RWPE2 (cell line): ENCODE data around the gene TENT4B.

Experiments used
- ATAC-seq: fragments of 200-7000 bp; cut with Tn5 transposase; 3 replicates; pipeline ENCODE4 v1.9.1; 2021; ENCODE audit warnings: low read depth
- DNase-seq: peaks from one replicate; pipeline ENCODE4 v3.0.0-alpha.2; 2020; ENCODE audit warnings: low spot score
- H3K27ac ChIP-seq: fragments of 450-650 bp; 2 replicates; pipeline ENCODE4 v1.5.1; 2017; ENCODE audit warnings: mild to moderate bottlenecking; ENCODE audit not compliant: poor library complexity, severe bottlenecking
- H3K27me3 ChIP-seq: fragments of 250-450 bp; sonication (Bioruptor Pico); 2 replicates; pipeline ENCODE4 v1.5.1; 2021; ENCODE audit warnings: mild to moderate bottlenecking, moderate library complexity; ENCODE audit not compliant: insufficient read depth, poor library complexity, severe bottlenecking
- H3K36me3 ChIP-seq: fragments of 250-450 bp; sonication (Bioruptor Pico); 2 replicates; pipeline ENCODE4 v1.5.1; 2020; ENCODE audit warnings: low read depth, mild to moderate bottlenecking, moderate library complexity
- H3K4me1 ChIP-seq: fragments of 250-450 bp; sonication (Bioruptor Pico); 2 replicates; pipeline ENCODE4 v1.5.1; 2021; ENCODE audit warnings: mild to moderate bottlenecking, moderate library complexity; ENCODE audit not compliant: insufficient read depth, poor library complexity, severe bottlenecking
- H3K4me3 ChIP-seq: fragments of 250-450 bp; sonication (Bioruptor Pico); 2 replicates; pipeline ENCODE4 v1.5.1; 2021; ENCODE audit warnings: mild to moderate bottlenecking, moderate library complexity; ENCODE audit not compliant: severe bottlenecking
- H3K9me3 ChIP-seq: fragments of 250-450 bp; sonication (Bioruptor Pico); 2 replicates; pipeline ENCODE4 v1.5.1; 2021; ENCODE audit warnings: mild to moderate bottlenecking, moderate library complexity; ENCODE audit not compliant: severe bottlenecking
- TF ChIP-seq, protein P1 (sequence below): fragments of 450-650 bp; IDR thresholded peaks from one replicate; pipeline ENCODE4 v1.5.1; 2017; ENCODE audit warnings: mild to moderate bottlenecking, moderate library complexity; ENCODE audit not compliant: poor library complexity, severe bottlenecking

TENT4B gene

DNA sequence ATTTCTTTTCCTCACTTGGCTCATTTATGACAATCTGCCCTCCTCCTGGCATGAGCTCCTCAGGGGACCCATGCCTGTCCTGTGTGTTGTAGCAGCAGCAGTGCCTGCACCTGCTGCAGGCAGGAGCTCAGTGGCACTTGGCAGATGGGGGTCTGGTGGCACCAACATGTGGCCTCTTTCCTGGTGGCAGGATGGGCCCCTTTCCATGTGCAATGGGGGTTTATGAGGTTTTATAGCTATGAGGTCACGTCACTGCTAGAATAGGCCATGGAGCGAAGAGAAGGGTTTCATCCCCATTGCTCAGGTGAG lies 120.2 kb downstream of the TENT4B start:
- no peaks in the 10 kb centered on the region for H3K9me3 ChIP-seq
- H3K4me3 ChIP-seq = no peak overlapping the region
- H3K27ac ChIP-seq = no peak overlapping the region
- peak; percentile 17 for DNase-seq
- H3K4me1 ChIP-seq = no peaks in the 10 kb centered on the region
- TF ChIP-seq, protein P1, sequence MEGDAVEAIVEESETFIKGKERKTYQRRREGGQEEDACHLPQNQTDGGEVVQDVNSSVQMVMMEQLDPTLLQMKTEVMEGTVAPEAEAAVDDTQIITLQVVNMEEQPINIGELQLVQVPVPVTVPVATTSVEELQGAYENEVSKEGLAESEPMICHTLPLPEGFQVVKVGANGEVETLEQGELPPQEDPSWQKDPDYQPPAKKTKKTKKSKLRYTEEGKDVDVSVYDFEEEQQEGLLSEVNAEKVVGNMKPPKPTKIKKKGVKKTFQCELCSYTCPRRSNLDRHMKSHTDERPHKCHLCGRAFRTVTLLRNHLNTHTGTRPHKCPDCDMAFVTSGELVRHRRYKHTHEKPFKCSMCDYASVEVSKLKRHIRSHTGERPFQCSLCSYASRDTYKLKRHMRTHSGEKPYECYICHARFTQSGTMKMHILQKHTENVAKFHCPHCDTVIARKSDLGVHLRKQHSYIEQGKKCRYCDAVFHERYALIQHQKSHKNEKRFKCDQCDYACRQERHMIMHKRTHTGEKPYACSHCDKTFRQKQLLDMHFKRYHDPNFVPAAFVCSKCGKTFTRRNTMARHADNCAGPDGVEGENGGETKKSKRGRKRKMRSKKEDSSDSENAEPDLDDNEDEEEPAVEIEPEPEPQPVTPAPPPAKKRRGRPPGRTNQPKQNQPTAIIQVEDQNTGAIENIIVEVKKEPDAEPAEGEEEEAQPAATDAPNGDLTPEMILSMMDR = no peak
- H3K27me3 ChIP-seq = no peaks in the 10 kb centered on the region
- no peaks in the 10 kb centered on the region for H3K36me3 ChIP-seq
- no peak for ATAC-seq

DNA sequence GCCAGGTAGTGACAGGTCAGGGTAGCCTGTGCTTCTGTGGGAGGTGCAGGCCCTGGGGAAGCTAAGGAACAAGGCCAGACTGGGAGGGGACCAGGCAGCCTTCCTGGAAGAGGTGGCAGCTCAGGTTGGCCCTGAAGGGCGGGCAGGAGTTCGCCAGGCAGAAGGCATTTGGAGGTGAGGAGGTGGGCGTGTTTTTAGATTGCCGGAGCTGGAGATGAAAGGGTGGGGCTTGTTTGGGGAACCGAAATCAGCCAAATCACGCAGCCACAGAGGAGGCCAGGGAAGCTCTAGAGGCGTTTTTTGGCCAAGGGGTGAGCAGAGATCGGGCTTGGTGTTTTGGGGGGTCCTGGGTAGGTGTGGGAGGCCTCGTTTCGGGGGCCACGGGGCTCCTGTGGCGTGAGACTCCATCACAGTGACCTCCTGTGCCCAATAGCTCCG lies 120.8 kb downstream of the TENT4B start:
- H3K27ac ChIP-seq = no peak overlapping the region
- ATAC-seq (no peak), DNase-seq (no peak)
- no peak overlapping the region for H3K4me3 ChIP-seq
- TF ChIP-seq, protein P1 = no peak
- no peaks in the 10 kb centered on the region for H3K9me3 ChIP-seq
- no peaks in the 10 kb centered on the region for H3K27me3 ChIP-seq
- H3K36me3 ChIP-seq = no peaks in the 10 kb centered on the region
- no peaks in the 10 kb centered on the region for H3K4me1 ChIP-seq

DNA sequence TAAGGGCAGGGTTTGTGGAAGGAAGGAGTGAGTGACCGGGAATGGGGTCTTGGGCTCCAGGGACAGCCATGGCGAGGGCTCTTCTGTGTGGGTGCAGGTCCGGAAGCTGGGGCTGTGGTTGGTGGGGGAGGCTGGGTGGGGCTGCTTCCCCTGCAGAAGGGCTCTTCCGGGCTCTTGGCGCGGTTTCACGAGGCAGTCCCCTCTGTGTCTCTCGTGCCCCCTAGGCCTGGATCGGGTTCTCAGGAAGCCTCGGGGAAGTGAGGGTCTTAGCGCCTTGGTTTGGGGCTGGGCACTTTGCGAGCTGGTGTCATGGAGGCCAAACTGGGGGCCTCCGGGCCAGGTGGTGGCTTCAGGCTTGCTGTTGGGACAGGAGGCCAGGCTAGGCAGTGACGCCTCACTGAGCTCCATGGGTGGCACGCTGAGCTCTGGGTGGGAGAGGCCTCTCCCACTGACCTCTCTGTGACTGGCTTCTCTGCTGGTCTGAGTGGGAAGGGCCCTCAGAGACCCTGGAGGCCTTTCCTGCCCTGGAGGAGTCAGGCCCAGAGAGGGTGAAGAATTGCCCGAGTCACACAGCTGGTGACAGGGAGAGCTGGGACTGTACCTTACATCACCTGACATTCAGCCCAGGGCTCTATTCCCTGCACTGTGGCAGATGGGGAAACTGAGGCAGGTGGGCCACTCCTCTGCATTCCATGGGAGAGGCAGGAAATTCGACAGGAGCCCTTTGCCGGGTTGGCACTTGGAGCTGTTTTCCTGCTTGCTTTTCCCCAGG lies 121.4 kb downstream of the TENT4B start:
- DNase-seq (peak; percentile 45), ATAC-seq (no peak)
- Histone ChIP-seq H3K27me3 (no peaks in the 10 kb centered on the region), H3K27ac (no peak overlapping the region), H3K9me3 (no peaks in the 10 kb centered on the region), H3K4me3 (no peak overlapping the region), H3K4me1 (no peaks in the 10 kb centered on the region), H3K36me3 (no peaks in the 10 kb centered on the region)
- TF ChIP-seq, protein P1 = no peak

DNA sequence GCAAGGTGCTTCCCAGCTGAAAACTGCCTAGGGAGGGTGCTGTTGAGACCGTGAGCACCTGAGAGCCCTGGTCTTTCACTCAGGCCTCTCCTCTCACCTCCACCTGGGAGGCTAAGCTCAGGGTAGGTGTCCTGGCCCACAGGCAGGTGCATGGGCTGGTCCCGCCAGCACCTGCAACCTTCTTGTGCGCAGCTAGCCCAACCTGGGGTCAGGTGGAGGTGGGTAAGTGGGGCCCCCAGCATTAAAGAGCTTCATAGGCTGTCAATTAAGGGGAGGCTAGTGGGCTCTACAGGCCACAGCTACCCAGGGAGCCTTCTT lies 122.0 kb downstream of the TENT4B start:
- TF ChIP-seq, protein P1 = no peak
- Histone ChIP-seq H3K4me1 (no peaks in the 10 kb centered on the region), H3K36me3 (no peaks in the 10 kb centered on the region), H3K27ac (no peak overlapping the region), H3K27me3 (no peaks in the 10 kb centered on the region), H3K4me3 (no peak overlapping the region), H3K9me3 (no peaks in the 10 kb centered on the region)
- DNase-seq (peak; percentile 32), ATAC-seq (no peak)
